ENCODE data around the gene KANSL1. TPM values are rescaled to one million over a fixed set of nuclear protein-coding genes. Genes with fewer than 3 reads are reported as not detected.

Gene KANSL1
- total and polyA plus RNA-seq, 9 of the 15 experiments (the other 6 are each of a cell fraction or from before 2014, with no cell fraction given), result 3.6 to 55.4 (median 31.8) TPM

- no peak for TF ChIP-seq CHD7 (IDR thresholded peaks at IDR 0.05; ENCODE audit: low read depth, low read length)
Observed at GRCh38 chr17:46032909-46033308, 160.3 kb downstream of the KANSL1 start (continued).

All from K562 (cell line).